Iris pigment epithelial cell (primary cell): ENCODE data around the gene PPFIA4.

Source experiments
- DNase-seq: peaks from one replicate; pipeline ENCODE4 v3.0.0-alpha.2; 2011; ENCODE audit warnings: low read depth

Gene PPFIA4

DNA sequence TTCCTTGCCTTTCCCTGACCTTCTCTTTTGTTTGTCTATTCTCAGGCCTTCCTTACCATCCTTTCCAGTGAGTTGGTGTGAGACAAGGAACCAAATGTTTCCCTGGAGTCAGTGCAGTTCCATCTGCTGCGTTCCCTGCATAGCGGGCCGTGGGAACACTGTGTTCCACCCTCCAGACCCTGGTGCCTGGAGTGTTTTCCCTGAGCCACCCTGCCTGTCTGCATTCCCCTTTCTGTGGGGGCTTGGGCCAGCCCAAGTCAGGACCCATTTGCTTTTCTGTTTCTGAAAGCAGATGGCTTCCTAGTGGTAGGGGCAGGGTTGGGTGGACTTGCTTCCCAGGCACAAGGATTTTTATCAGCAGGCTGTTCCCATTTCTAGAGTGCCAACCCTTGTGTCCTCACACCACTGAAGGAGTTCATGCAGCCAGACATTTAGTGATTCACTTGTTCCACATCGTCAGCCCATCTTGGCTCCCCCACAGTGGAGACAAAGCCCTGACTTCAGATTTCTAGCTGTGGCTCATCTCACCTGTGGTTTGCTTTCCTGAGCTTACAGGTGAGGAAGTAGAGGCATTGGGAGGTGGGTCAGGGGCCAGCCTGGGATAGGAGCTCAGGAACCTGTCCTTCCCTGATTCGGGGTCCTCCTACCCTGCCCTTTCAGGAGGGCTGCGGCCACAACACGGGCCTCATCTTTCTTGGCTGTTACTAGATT lies 73.7 kb downstream of the PPFIA4 start:
- no peak for DNase-seq

DNA sequence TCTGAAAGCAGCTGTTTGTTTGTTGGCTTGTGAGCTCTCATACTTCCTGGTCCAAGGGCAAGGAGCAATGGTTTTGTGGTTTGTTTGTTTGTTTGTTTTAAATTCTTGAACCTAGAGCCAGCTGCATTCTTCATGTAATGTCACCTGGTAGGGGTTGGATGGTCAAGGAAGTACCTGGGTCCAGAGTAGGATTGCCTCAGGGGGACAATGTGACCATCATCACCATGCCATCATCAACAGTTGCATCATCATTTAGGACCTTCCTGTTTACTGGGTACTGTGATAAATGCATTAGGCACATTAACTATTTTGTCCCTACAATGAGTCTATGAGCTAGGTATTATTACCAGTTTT lies 74.2 kb downstream of the PPFIA4 start:
- no peak for DNase-seq

DNA sequence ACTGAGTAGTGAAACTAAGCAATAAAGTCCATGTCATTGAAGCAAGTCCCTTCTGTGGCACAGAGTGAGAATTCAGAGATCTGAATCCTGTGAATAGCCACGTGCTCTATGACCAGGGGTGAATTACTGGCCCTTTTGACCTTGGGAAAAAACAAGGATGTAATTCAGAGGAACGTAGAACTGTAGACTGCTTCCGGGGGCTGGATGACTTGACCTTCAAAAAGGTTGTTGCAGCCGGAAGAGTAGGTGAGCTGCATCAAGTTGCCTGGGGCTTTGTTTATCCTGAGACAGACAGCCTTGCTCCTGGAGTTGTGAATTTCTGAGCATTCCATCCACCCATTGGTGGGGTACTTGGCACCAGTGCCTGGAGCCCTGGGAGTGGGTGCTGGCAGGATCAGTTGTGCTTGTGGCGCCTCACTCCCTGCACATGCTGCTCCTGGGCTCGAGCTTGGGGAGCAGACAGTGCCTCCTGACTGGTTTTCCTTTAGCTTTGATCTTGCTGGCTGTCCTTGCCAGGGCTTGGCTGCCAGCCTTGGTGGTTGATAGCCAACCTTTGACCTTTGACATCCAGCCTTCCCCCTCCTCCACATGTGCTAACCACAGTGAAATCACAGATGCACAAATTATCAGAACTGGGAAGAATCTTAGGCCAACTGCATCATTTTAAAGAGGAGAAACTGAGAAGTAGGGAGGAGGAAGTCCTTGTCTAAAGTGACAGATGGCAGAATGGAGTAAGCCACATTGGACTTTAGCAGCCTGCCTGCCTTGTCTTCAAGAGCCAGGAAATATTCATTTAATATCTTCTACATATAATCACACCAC lies 75.7 kb downstream of the PPFIA4 start:
- no peak for DNase-seq

DNA sequence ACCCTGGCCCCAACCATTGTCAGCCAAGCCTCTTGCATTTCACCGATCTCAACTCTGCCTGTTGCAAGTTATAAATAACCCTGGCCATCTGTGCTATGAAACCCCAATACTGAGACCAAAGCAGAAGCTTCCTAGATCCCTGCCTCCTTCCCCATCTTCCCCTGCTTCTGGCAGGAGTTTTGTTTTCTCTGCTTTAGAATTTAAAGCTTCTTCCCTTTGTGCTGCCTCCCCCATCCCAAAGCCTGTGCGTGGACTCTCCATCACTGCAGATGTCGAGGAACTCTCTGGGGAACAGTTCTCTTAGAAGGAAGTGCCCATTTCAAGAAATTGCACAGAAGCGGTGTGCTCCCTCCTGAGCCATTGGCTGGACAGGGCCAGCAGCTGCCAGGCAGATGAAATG lies 76.9 kb downstream of the PPFIA4 start:
- DNase-seq: no peak

DNA sequence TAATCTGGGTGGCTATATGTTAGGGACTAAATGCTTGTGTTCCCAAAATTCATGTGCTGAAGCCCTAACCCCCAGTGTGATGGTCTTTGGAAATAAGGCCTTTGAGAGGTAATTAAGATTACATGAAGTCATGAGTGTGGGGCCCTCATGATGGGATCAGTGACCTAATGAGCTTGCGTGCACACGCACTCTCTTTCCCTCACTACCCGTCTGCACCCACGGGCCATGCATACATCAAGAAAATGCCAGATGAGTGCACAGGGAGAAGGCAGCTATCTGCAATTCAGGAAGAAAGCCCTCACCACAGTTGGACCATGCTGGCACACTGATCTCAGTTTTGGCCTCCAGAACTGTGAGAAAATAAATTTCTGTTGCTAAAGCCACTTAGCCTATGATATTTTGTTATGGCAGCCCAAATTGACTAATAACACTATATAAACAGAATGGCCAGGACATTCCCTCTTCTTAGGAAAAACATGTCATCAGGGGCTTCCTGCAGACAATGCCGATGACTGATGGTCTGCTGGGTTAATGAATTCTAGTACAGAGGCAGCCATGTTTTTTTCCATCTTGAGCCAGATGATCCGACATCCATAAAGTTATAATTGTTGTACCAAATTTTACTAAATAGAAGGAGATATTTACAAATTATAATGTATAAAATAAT lies 77.7 kb downstream of the PPFIA4 start:
- no peak for DNase-seq

DNA sequence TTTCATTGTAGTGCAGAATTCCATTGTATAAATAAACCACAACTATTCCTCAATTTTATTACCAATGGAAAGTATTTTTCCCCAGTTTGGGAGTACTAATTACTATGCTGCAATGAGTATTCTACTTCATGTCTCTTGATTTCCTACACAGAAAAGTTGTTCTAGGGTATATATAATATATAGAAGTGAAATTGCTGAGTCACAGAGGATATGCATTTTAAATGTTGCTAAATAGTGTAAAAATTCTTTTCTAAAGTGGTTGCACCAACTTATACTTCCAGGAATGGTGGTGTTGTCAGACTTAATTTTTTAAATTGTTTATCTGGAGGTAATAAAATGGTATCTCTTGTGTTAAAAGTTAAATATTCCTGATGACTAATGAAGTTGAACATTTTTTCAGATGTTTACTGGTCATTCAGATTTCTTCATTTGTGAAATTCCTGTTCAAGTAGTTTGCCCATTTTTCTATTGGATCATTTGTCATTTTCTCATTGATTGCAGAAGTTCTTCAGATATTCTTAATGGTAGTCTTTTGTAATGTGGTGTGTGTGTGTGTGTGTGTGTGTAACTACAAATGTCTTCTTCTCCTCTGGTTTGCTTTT lies 78.6 kb downstream of the PPFIA4 start:
- no peak for DNase-seq

DNA sequence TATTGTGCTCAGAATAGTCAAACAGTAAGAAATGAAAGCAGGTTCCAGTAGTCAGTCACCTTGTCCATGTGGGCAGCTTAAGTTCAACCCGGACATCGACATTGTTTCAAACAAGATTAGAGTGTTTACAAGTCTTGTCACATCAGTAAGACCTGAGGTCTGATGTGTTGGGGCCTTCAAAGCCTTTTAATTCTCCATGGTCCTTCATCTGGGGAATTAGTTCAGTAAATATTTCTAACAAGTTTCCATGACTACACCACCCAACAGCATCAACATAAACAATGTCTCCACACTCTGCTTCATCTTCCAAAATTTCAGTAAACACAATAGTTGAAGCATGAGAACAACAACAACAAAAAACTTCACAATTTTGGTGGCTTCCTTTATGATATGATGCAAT lies 86.2 kb downstream of the PPFIA4 start:
- no peak for DNase-seq

DNA sequence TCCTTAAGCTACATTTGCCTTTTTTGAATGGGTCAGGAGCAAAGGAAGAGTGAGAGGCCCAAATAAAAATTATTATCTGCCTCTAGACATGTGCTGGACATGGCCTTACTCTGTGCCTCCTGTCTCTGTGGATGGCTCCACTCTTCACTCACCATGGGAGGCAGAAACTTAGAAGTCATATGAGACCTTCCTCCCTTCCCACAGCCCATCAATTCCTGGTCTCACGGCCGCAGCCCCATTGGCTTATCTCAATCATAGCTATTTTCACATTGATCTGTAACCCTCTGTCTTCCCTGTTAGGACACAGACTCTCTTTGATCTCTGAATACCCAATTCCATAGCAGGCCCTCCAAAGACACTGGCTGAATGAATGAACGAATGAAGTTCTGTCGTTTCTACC lies 87.0 kb downstream of the PPFIA4 start:
- DNase-seq: no peak

DNA sequence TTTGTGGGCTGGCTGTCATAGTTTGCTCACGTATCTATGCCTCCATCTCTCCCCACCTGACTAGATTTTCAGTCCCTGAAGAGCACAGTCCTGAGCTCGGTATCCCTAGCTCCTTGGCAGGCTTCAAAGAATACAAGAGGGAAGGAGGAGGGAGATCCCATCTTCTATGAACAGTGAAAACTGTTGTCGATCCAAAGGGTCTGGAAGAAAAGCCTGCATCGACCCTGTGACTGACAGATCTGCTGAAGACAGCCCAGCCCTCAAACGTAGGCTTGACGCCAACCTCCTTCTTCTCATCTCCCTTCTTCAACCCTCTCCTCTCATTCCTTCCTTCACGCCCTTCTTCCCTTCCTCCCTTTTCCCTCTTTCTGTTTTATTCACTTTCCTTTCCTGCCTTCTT lies 87.9 kb downstream of the PPFIA4 start:
- no peak for DNase-seq

DNA sequence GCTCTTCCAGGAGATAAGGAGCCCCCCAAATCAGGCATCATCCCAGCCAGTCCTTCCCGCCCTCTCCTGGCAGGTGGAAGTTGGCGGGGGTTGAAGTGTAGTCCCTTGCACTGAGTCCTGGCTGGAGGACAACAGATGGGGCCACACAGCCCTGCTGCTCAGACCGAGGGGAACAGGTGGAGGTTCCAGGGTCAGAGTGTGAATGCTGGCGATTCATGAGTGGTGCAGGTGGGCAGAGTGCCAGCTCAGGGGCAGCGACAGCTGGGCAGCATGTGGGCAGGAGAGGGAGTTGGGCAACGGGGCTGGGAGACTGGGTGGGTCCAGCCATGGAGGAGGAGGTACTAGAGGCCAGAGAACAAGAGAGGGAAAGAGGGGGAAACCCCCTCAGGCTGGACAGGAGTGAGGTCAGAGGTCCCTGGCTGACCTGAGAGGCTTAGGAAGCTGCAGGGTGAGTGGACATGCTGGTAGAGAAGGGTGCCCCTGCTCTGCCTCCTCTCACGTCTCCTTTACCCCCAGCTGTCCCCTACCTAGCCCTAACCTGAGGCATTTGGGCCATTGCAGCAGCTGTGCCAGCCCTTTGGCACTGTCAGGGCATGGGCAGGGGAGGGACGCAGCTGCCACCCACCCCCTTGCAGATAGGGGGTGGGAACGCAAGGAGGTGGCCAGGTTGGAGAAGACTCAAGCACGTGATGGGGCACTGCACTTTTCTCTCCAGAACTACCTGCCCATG lies 90.0 kb downstream of the PPFIA4 start:
- no peak for DNase-seq

DNA sequence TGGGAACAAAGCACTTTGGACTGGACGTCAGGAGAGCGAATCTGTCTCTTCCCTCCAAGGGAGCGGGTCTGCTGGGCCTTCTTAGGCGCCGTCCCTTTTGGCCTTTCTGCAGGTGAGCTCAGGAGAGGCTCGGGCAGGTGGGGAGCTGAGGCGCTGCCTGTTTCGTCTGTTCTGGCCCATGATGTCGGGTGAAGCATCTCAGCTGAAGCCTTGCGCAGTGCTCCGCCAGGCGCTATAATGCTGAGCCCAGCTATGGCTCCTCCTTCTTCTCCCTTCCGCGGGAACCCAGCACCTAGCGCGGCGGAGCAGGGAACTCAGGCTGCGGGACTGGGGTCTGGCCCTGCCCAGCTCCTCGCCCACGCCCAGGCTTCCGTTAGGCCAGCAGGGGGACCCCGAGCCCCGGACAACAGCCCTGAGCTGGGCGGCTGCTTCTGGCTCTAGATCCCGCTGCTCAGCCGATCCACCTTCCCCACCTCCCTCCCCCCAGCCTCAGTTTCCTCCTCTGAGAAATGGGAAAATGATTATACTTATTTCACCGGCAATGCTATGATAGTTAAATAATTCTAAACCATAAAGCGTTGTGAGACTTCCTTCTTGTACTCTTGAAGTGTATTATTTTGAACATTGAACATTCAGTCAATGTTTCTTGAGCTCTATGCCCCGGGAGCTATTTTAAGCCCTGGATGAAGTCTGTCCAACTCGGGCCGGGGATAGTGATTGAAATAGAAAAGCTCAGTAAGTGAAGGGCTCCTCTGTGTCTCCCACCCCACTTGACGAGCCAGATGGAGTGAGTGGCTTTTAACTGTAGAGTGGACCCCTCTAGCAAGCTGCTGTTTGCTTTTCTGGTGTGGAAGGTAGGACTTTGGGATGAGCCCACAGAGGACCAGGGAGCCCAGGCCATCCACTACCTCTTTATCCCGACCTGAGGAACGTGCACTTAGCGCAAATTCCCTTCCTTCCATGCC lies 91.6 kb downstream of the PPFIA4 start:
- DNase-seq: peak; percentile 55

DNA sequence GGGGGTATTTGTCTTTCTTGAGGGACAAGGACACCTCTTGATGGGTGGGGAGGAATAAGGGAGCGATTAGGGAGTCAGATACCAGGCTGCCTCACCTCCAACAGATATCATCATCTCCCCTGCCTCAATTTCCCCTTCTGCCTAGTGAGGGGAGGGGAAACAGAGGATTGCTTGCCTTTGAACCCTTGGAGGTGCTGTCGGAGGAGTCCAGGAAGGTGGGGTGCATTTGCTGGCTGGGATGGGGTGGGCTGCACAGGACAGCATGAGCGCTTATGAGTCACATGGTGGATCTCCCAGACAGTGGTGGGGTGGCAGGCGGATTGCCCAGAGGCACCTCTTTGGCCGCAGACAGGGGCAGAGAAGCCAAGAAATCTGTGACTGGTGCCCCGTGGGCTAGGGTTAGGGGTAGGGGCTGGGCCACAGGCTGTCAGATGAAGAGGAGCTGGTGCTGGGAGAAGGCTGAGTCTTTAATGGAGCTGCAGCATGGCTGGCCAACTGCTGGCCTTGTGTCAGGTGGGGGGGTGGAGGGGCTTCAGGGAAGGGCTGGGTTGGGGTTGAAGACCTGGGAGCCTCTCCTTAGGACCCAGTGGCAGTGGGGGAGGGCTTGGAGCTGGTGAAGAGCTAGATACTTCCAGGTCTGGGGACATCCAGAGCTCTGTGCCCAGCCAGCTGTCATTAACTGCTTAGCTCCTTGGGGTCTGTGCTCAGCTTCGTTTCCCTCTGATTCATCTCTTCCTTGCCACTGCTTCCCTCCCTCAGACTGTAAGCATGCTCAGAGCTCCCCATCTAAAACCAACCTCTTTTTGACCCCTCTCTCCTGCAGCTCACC lies 94.2 kb downstream of the PPFIA4 start:
- DNase-seq: no peak

DNA sequence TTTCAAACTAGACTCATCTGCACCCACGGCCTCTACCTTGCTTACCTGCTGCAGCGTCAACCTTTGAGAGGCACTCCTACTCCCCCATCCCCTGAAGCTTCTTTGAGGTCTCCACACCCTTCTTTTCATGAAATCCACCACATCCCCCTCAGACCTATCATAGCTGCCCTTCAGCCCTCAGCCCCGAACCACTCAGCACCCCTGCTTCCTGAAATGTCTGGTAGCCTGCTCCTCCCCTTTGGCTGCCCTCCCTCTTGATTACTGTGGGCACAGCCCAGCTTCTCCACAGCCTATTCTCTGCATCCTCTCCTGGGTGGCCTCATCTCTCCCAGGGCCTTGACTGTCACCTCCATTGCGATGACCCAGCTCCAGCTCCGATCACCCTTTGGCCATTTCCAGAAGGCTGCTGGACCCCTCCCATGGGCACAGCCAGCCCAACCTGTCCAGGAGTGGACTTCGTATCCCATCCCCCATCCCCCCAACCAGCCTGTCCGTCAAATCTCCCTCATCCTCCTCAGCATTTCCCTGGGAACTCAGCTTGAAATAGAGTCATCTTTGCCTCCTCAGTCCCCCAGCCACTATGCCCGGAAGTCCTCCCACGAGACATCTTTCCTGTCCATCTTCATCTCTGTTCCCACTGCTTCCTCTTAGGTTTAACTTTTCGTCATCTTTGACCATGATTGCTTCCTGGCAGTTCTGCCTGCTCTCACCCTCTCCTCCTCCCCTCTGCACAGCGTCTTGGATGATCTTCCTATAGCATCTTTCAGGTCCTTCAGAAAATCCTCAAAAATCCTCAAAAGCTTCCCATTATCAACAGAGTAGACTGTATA lies 95.1 kb downstream of the PPFIA4 start:
- DNase-seq: no peak

DNA sequence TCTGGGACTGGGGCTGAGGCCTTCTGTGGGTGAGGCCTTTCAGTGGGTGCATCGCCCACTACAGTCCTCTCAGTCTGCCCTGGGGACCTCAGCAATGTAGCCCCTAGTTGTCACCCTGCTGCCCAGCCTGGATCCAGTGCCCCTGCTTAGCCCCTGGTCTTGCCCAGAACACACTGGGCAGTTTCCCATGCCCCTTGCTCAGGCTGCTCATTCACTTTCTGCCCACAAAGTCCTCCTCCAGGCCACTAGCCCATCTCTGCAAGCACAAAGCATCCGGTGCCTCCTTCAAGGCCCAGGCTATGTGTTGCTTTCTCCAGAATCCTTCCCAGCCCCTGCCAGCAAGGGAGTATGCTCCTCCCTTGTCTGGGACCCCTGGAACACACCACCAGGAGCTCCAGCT lies 95.9 kb downstream of the PPFIA4 start:
- DNase-seq: no peak

DNA sequence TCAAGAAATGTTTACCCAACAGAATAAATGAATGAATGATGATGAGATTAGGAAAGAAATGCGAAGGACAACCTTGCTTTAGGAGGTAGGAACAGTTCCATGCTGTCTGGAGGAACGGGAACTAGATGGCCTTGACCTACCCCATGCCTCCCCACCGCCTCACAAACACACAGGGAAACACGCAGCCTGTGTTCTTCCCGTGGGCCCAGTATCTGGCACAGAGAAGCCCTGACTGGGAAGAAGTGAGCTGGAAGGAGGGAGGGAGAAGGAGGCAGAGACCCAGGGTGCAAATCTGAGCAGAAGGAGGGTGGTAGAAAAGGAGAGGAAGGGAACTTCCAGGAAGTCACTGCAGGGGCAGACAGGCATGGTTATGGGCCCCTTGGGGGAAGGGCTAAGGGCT lies 97.7 kb downstream of the PPFIA4 start:
- no peak for DNase-seq

DNA sequence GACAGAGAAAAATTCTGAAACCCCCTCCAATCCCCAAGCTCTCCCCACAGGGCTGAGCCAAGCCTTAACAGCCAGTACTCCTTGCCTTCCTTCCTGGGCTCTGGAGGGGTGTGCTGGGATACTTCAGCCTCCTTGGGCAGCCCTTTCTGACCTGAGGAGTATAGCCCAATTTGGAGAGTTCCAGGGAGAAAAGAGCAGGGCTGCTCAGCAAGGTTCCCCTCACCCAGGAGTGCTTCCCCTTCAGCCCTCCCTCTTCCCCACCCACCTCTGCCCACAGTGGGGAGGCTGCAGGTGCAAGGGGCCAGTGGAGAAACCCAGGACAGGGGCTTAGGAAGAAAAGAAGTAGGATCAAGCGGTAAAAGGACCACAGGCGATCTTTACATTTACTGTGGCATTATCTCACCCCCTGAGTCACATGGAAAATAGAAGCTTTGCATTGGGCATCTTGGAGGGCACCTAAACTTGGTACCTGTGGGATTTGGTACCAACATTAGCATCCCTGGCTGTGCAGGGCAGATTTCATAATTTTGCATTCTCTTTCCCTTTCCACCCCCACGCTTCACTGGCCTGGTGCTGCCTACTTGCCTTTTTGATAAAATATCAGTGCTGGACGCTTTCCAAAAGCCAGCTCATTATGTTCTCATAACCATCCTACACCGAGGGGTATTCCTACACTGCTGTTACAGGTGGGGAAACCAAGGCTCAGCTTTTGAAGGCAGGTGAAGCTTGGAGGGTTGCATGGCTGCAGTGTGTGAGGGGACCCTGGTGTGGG lies 98.4 kb downstream of the PPFIA4 start:
- no peak for DNase-seq

DNA sequence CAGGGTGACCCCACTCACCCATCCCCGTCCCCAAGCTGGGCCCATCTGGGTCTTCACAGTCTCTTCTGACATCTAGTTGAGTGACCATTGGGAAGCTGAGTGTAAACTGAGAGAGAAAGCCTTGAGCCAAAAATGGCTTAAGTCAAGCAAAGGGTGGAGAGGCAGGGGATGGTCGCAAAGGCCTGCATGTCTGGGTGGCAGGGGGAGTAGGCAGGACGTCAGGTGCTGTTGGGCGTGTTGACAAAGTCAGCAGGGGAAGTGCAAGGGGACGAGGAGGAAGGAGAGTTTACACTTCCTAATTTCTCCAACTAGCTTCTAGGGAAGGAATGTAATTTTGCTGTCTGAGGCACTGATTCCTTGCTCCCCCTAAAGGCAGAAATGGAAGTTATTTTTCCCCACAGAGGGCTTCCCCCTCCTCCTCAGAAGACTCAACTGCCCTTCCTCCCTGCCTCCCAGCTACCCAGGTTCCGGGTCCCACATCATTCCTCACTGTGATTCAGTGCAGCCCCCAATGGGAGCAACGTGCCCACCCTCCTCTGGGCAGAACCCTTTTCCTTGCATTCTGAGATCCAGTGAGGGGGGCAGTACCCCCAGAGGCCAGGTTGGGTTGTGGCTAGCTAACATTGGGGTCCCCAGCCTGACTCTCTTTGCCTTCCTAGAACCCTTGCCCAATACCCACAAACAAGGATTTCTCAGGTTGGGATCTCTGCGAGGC lies 100.0 kb downstream of the PPFIA4 start:
- peak; percentile 26 for DNase-seq
